ENCODE measurements around the gene VPS41.

The VPS41 gene

GRCh38 chr7:38817526-38817925 is 91.5 kb downstream of the VPS41 start:
- no peak for DNase-seq (ENCODE audit: low spot score)
- no peak for FAIRE-seq

- FAIRE-seq (no peak), DNase-seq (ENCODE audit: low spot score) (no peak)
Measured at GRCh38 chr7:38813768-38814167, 95.2 kb downstream of the VPS41 start.

- DNase-seq (ENCODE audit: low spot score) (no peak), FAIRE-seq (no peak)
Measured at GRCh38 chr7:38806912-38807311, 102.1 kb downstream of the VPS41 start.

- DNase-seq (ENCODE audit: low spot score): no peak
- no peak for FAIRE-seq
Measured at GRCh38 chr7:38801786-38802185, 107.2 kb downstream of the VPS41 start.

- FAIRE-seq (no peak), DNase-seq (ENCODE audit: low spot score) (no peak)
Measured at GRCh38 chr7:38798552-38799267, 110.3 kb downstream of the VPS41 start.

- peak; percentile 87 for FAIRE-seq
- peak; percentile 50 for DNase-seq (ENCODE audit: low spot score)
Measured at GRCh38 chr7:38796626-38797501, 112.1 kb downstream of the VPS41 start.

GRCh38 chr7:38795593-38795992 is 113.4 kb downstream of the VPS41 start:
- FAIRE-seq: no peak
- DNase-seq (ENCODE audit: low spot score): no peak

- no peak for FAIRE-seq
Measured at GRCh38 chr7:38781991-38782390, 127.0 kb downstream of the VPS41 start.

GRCh38 chr7:38777609-38778008 is 131.4 kb downstream of the VPS41 start:
- DNase-seq (ENCODE audit: low spot score): no peak
- FAIRE-seq: no peak

More at GRCh38 chr7:38781991-38782390, 127.0 kb downstream of the VPS41 start:
- no peak for DNase-seq (ENCODE audit: low spot score)

GRCh38 chr7:38775506-38776175 is 133.3 kb downstream of the VPS41 start:
- DNase-seq (ENCODE audit: low spot score): no peak
- FAIRE-seq: no peak

- FAIRE-seq (no peak), DNase-seq (ENCODE audit: low spot score) (no peak)
Measured at GRCh38 chr7:38773430-38773829, 135.6 kb downstream of the VPS41 start.

- no peak for FAIRE-seq
- DNase-seq (ENCODE audit: low spot score): no peak
Measured at GRCh38 chr7:38760226-38760625, 148.8 kb downstream of the VPS41 start.

- FAIRE-seq (no peak), DNase-seq (ENCODE audit: low spot score) (no peak)
Measured at GRCh38 chr7:38759028-38759427, 150.0 kb downstream of the VPS41 start.

- DNase-seq (ENCODE audit: low spot score): no peak
- no peak for FAIRE-seq
Measured at GRCh38 chr7:38757931-38758330, 151.1 kb downstream of the VPS41 start.

GRCh38 chr7:38756521-38756920 is 152.5 kb downstream of the VPS41 start:
- DNase-seq (ENCODE audit: low spot score): no peak
- FAIRE-seq: no peak

- DNase-seq (ENCODE audit: low spot score) (no peak), FAIRE-seq (no peak)
Measured at GRCh38 chr7:38753347-38753746, 155.6 kb downstream of the VPS41 start.

- FAIRE-seq: no peak
- DNase-seq (ENCODE audit: low spot score): peak; percentile 20
Measured at GRCh38 chr7:38751416-38751815, 157.6 kb downstream of the VPS41 start.

- FAIRE-seq: peak; percentile 16
Measured at GRCh38 chr7:38748056-38748610, 160.9 kb downstream of the VPS41 start.

GRCh38 chr7:38746438-38746837 is 162.6 kb downstream of the VPS41 start:
- no peak for DNase-seq (ENCODE audit: low spot score)

More at GRCh38 chr7:38748056-38748610, 160.9 kb downstream of the VPS41 start:
- DNase-seq (ENCODE audit: low spot score): no peak

GRCh38 chr7:38744746-38745145 is 164.2 kb downstream of the VPS41 start:
- FAIRE-seq (no peak), DNase-seq (ENCODE audit: low spot score) (peak; percentile 68)

More at GRCh38 chr7:38746438-38746837, 162.6 kb downstream of the VPS41 start:
- FAIRE-seq: no peak

- DNase-seq (ENCODE audit: low spot score) (no peak), FAIRE-seq (no peak)
Measured at GRCh38 chr7:38743899-38744298, 165.1 kb downstream of the VPS41 start.

- no peak for DNase-seq (ENCODE audit: low spot score)
- FAIRE-seq: no peak
Measured at GRCh38 chr7:38740041-38740440, 168.9 kb downstream of the VPS41 start.
